Activated CD8-positive, alpha-beta T cell treated with anti-CD3 and anti-CD28 coated beads for 36 hours (primary cell): ENCODE measurements around the gene TBX4. TPM values are rescaled to one million over a fixed set of nuclear protein-coding genes. Genes with fewer than 3 reads are reported as not detected.

Experiments used
- ATAC-seq: fragments of 200-7000 bp; cut with Tn5 transposase; one replicate; pipeline ENCODE4 v1.10.0; 2021; ENCODE audit warnings: mild to moderate bottlenecking, moderate library complexity
- CTCF ChIA-PET: fragments of 350-600 bp; sonication (Branson Sonifier 250); formaldehyde crosslinking; loops from one replicate; lab custom pipeline; 2021; ENCODE audit warnings: antibody characterized with exemption; lab: Charles Lee
- POLR2A ChIA-PET: fragments of 350-600 bp; sonication (Branson Sonifier 250); formaldehyde crosslinking; loops from one replicate; lab custom pipeline; 2021; ENCODE audit warnings: antibody characterized with exemption; lab: Charles Lee
- DNase-seq: peaks from one replicate; pipeline ENCODE4 v3.0.0-alpha.2; 2020
- H3K27ac Mint-ChIP-seq: one replicate; pipeline ENCODE4 v1.8.0; 2021; ENCODE audit warnings: mild to moderate bottlenecking, mixed read lengths
- H3K27me3 Mint-ChIP-seq: one replicate; pipeline ENCODE4 v1.8.0; 2021; ENCODE audit warnings: mixed read lengths
- H3K36me3 Mint-ChIP-seq: one replicate; pipeline ENCODE4 v1.8.0; 2021; ENCODE audit warnings: low read depth, mixed read lengths
- H3K4me1 Mint-ChIP-seq: one replicate; pipeline ENCODE4 v1.8.0; 2021; ENCODE audit warnings: low read depth, mixed read lengths
- H3K4me3 Mint-ChIP-seq: one replicate; pipeline ENCODE4 v1.8.0; 2021; ENCODE audit warnings: mild to moderate bottlenecking, moderate library complexity, mixed read lengths
- H3K9me3 Mint-ChIP-seq: one replicate; pipeline ENCODE4 v1.8.0; 2021; ENCODE audit warnings: mixed read lengths
- intact Hi-C: fragments of 100-400 bp; cut with micrococcal nuclease; formaldehyde crosslinking; loops from one replicate; pipeline ENCODE4 v1.10.0; 2022
- total RNA-seq, 2 experiments: library from RNA; stranded (reverse); gene quantifications; one replicate each; pipeline ENCODE4 v1.2.3, GENCODE V29; 2021
- TF ChIP-seq, protein P1 (sequence below): fragments of 200-600 bp; IDR thresholded peaks from one replicate; pipeline ENCODE4 v1.8.0; 2022; ENCODE audit warnings: antibody characterized with exemption, mild to moderate bottlenecking

Gene TBX4
- total RNA-seq, 2 experiments from 2014 or later = not detected

DNA sequence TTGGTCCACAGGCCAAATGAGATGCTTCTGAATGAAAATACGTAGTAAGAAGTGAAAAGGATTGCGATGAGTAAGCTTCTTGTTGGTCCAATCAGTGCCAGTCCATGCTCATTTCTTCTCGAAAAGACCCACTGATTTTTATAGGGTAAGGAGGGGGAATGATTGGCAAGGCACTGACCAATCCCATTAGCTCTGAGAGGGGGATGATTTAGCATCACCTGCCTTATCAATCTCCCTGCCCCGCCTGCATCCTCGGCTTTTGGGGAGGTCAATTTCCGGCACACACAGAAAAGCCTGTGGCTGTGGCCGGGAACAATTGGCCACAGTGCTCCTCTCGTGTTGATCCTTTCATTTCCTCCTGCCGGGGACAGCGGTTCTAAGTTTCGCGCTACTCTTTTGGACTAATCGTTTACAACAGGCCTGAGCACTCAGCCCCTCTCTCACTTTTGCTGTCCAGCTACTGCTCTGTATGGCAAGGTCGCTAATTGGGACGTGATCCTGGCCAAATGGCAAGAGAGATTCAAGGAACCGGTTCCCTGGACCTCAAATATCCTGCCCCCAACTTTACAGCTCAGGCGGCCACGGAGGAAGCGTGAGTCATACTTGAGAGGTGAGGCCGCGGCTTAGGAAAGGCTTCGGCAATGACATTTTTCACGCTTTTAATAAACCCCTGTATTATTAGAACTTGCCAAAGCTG, 43.1 kb downstream of the TBX4 start:
- ChIA-PET CTCF (no interaction called here), POLR2A (interaction anchor here (0.7 kb wide), 1 partner anchor 51 kb away, joined by 3 read pairs; no protein-coding TSS in a partner anchor)
- Mint-ChIP-seq H3K27me3 (peaks cover 10% of the 10 kb centered on the region), H3K9me3 (no peaks in the 10 kb centered on the region), H3K4me1 (peaks cover 2% of the 10 kb centered on the region), H3K36me3 (no peaks in the 10 kb centered on the region), H3K4me3 (peak overlapping the region; percentile 4), H3K27ac (peak overlapping the region; percentile 19)
- TF ChIP-seq, protein P1, sequence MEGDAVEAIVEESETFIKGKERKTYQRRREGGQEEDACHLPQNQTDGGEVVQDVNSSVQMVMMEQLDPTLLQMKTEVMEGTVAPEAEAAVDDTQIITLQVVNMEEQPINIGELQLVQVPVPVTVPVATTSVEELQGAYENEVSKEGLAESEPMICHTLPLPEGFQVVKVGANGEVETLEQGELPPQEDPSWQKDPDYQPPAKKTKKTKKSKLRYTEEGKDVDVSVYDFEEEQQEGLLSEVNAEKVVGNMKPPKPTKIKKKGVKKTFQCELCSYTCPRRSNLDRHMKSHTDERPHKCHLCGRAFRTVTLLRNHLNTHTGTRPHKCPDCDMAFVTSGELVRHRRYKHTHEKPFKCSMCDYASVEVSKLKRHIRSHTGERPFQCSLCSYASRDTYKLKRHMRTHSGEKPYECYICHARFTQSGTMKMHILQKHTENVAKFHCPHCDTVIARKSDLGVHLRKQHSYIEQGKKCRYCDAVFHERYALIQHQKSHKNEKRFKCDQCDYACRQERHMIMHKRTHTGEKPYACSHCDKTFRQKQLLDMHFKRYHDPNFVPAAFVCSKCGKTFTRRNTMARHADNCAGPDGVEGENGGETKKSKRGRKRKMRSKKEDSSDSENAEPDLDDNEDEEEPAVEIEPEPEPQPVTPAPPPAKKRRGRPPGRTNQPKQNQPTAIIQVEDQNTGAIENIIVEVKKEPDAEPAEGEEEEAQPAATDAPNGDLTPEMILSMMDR = no peak
- intact Hi-C loops = no loop called here
- peak; percentile 31 for DNase-seq
- ATAC-seq = peak; percentile 73

DNA sequence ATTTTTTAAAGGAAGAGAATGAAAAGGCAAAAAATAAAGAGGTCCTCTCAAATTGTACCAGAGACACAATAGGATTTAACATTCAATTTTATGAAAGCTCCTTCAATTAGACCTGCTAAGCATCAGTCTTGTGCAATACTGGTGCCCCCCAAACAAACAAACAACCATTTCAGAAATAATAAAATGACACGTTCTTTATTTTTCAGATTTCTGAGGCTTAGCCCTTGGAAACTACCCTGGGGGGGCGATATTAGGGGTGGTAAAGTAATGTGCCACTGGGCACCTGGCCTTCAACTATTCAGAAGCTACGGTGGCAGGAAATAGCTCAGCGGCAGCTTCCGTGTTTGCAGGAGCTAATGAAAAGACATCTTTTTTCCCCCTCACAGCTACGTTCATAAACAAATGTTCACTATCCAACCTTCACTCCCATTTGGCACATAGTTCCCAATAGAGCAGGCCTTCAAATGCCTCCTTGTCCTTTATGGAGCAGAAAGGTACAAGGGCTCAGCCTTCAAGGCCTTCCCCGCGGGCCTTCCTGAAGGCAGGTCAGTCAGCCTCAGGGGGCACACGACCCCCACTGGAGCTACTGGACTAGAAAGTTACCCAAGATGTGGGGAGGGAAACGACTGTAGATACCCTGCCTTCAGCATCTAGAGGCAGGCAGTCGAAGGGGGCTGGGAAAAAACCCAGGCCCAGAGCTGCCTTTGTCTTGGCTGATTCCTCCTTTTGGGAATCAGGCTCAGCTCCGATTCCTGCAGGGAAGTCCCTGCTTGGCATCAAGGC, 44.1 kb downstream of the TBX4 start:
- ChIA-PET POLR2A (interaction anchor here (0.7 kb wide), 1 partner anchor 50 kb away, joined by 3 read pairs; no protein-coding TSS in a partner anchor), CTCF (interaction anchor here (0.9 to 1.3 kb wide), 3 partner anchors 11 to 84 kb away, joined by 3 to 4 read pairs (median 3); no protein-coding TSS in a partner anchor)
- Mint-ChIP-seq H3K4me3 (no peak overlapping the region), H3K36me3 (no peaks in the 10 kb centered on the region), H3K9me3 (no peaks in the 10 kb centered on the region), H3K27ac (no peak overlapping the region), H3K4me1 (peaks cover 2% of the 10 kb centered on the region), H3K27me3 (peaks cover 10% of the 10 kb centered on the region)
- TF ChIP-seq, protein P1 = no peak
- ATAC-seq (no peak), DNase-seq (no peak)
- intact Hi-C loops = no loop called here

DNA sequence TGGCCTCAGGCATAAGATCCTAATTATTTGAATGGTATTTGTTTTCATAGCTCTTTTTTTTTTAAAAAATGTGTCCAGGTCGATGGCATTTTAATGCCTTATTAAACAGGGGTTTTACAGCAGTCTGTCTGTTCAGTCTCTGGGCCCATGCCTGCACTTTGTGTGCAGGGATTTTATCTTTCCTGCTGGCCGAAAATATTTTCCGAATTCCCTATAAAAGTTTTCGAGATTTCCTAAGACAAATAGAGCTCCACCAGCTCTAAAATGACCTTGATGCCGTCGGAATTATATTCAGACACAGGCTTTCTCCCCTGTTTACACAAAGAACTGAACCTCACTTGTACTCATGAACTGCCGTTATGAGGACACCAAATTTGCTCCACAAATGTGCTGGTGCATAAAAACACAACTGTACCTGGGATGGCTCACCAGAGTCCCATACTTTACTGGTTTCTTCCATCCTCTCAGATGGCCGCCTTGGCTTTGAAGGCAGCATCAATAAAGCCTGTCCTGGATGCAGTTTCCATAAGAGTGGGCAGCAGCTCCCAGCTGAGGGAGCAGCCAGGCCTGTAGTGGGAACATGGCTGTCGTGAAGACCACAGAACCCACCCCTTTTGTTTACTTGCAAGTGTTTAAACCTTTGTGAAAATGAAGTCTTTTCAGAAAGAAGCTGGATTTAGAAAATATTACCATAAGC, 44.9 kb downstream of the TBX4 start:
- Mint-ChIP-seq H3K9me3 (no peaks in the 10 kb centered on the region), H3K27me3 (peaks cover 15% of the 10 kb centered on the region), H3K27ac (no peak overlapping the region), H3K4me1 (peaks cover 2% of the 10 kb centered on the region), H3K4me3 (no peak overlapping the region), H3K36me3 (no peaks in the 10 kb centered on the region)
- DNase-seq (no peak), ATAC-seq (no peak)
- ChIA-PET POLR2A (no interaction called here), CTCF (interaction anchor here (0.9 to 1.3 kb wide), 3 partner anchors 12 to 85 kb away, joined by 3 to 4 read pairs (median 3); no protein-coding TSS in a partner anchor)
- TF ChIP-seq, protein P1 = no peak
- intact Hi-C loops = no loop called here

DNA sequence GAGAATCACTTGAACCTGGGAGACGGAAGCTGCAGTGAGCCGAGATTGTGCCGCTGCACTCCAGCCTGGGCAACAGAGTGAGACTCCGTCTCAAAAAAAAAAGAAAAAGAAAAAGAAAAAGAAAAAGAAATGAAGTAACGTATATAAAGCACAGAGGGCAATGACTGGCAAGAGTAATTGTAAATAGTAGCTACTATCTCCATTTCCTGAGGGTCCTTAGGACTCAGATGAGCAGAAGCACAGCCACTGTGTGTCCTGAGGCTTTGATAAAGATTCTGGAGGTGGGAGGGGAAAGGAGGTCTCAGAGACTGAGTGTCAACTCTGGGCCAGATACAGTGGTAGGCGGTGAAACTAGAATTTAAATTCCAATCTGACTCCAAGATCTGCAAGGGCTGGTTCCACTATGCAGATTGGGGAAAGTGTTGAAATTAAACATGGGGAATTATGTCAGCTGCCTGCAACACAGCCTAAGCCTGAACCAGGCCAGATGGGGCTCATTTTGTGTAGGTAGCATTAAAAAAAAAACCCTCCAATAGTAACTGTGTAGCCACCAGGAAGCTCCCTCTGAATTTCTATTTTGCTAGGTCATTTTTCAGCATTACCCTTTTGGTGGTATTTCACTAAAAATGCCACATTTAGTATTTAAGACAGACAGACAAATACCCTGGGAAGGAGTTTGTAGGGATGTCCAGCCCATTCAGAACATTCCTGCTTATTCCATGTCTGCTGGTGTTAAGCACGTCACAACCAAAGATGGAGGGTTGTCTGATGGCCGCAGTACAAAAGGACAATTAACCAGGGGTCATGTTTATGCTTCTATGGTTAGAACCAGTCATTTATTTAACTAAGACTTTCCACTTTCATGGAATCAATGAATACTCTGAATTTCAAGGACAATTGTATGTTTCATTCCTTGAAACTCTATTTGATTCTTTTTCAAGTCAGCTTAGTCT, 46.1 kb downstream of the TBX4 start:
- H3K4me3 Mint-ChIP-seq = no peak overlapping the region
- H3K9me3 Mint-ChIP-seq = no peaks in the 10 kb centered on the region
- H3K36me3 Mint-ChIP-seq = no peaks in the 10 kb centered on the region
- POLR2A ChIA-PET = interaction anchor here (0.6 kb wide), 1 partner anchor 39 kb away, joined by 3 read pairs; no protein-coding TSS in a partner anchor
- intact Hi-C loops = no loop called here
- no peak for ATAC-seq
- peaks cover 2% of the 10 kb centered on the region for H3K4me1 Mint-ChIP-seq
- no peak overlapping the region for H3K27ac Mint-ChIP-seq
- CTCF ChIA-PET = interaction anchor here (1.0 kb wide), 1 partner anchor 59 kb away, joined by 3 read pairs; no protein-coding TSS in a partner anchor
- DNase-seq = no peak
- peaks cover 15% of the 10 kb centered on the region for H3K27me3 Mint-ChIP-seq
- TF ChIP-seq, protein P1 = no peak
